H1 (cell line): Measurements from ENCODE around the gene LMBR1. TPM values are rescaled to one million over a fixed set of nuclear protein-coding genes. Genes with fewer than 3 reads are reported as not detected.

ENCODE experiments used
- RAD21 ChIP-seq, 2 experiments: IDR thresholded peaks in 1 of 2; conservative IDR thresholded peaks in 1 of 2; 2 replicates each; pipeline ENCODE4 v1.6.1; 2011; ENCODE audit warnings: low read depth in 2 of 2, low read length in 2 of 2, improper control_type of control experiment in 1 of 2, inconsistent platforms in 1 of 2, mild to moderate bottlenecking in 1 of 2, moderate library complexity in 1 of 2
- RFX5 ChIP-seq: IDR thresholded peaks from 2 replicates; pipeline ENCODE4 v1.6.1; 2011; ENCODE audit warnings: low read depth, low read length, improper control_type of control experiment, borderline replicate concordance
- polyA plus RNA-seq, 7 experiments: library from polyadenylated mRNA; depleted of rRNA in 3 of 7; stranded (reverse) in 5 of 7; unstranded in 2 of 7; fragments of >200 nt in 5 of 7; fragments of 200-250 nt in 2 of 7; gene quantifications; 1 replicate in 5 of 7; 2 replicates in 1 of 7; 4 replicates in 1 of 7; pipeline versions ENCODE4 v1.2.1 to v1.2.3, GENCODE V29; 2011 to 2013; ENCODE audit warnings: missing spikeins in 2 of 7, mixed read lengths in 2 of 7
- total RNA-seq: library from RNA; stranded (reverse); fragmentation: NEBNext Ultra II Directional; extraction: Animal tissue kit (Norgen Biotek cat#: 25700); gene quantifications from 2 replicates; pipeline ENCODE4 v1.2.1, GENCODE V29; 2021

Gene LMBR1
- total and polyA plus RNA-seq, 2 of the 8 experiments (the other 6 are each of a cell fraction or from before 2014, with no cell fraction given): 15.1 to 70.4 TPM

DNA sequence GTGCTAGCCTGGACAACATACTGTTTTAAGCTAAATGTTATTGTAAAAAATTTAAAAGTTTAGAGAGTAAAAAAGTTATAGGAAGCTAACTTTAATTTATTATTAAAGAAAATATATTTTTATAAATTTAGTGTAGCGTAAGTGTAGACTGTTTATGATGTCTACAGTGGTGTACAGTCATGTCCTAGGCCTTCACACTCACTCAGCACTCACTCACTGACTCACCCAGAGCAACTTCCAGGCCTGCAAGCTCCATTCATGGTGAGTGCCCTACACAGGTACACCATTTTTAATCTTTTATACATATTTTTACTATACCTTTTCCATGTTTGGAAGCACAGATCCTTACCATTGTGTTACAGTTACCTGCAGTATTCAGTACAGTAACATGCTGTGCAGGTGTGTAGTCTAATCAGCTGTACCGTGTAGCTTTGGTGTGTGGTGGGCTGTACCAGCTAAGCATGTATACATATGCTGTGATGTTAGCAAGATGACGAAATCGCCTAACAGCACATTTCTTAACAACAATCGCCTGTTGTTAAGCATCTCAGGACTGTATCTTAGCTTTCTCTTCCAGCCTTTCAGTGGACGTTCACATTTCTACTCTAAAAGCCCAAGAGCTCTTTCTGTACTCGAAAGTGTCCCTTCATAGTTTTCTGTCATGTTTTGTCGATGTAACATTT, 240.0 kb downstream of the LMBR1 start (continued):
- TF ChIP-seq RFX5 (no peak), RAD21 (IDR thresholded peaks at IDR 0.05 in 1 of 2, conservative IDR thresholded peaks at IDR 0.05 in 1 of 2; ENCODE audit: low read depth in 2 of 2, low read length in 2 of 2) (no peak)
- TF ChIP-seq, all 59 proteins: peak for 0
